Stimulated activated CD4-positive, alpha-beta T cell treated with anti-CD3 and anti-CD28 coated beads, Interleukin-12 subunit alpha, Interleukin-12 subunit beta, amount 100 ng/mL, for 24 hours (primary cell): ENCODE measurements around the gene CHPF.

Experiments used
- DNase-seq, 2 experiments: peaks; one replicate each; pipeline ENCODE4 v3.0.0-alpha.2; 2020; ENCODE audit warnings: low read depth in 2 of 2

Gene CHPF

GRCh38 chr2:219496825-219497494 lies 46.6 kb downstream of the CHPF start:
- DNase-seq, result no peak

DNA sequence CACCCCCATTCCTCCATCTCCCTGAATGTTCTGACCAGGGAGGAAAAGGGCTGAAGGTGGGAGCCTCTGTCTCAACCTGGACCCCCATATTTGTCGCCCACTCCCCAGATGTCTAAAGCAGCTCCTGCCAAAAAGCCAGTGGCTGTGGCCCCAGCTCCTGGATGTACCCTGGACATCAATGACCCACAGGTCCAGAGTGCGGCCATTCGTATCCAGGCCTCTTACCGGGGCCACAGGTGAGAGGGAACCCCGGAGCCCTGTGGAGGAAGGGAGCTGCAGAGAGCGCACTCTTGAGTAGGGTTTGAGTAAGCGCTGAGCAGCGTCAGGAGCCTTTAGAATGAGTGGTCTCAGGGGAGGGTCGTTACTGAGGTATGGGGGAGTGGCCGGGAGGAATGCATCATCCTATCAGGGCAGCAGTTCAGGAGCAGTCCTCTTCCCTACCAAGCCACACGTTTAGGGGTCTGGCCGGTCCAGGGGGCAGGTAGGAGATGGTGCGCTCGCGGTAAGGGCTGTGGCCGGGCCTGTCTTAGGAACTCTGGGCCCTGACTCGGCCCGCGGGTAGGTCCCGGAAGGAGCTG lies 47.3 kb downstream of the CHPF start:
- no peak for DNase-seq

DNA sequence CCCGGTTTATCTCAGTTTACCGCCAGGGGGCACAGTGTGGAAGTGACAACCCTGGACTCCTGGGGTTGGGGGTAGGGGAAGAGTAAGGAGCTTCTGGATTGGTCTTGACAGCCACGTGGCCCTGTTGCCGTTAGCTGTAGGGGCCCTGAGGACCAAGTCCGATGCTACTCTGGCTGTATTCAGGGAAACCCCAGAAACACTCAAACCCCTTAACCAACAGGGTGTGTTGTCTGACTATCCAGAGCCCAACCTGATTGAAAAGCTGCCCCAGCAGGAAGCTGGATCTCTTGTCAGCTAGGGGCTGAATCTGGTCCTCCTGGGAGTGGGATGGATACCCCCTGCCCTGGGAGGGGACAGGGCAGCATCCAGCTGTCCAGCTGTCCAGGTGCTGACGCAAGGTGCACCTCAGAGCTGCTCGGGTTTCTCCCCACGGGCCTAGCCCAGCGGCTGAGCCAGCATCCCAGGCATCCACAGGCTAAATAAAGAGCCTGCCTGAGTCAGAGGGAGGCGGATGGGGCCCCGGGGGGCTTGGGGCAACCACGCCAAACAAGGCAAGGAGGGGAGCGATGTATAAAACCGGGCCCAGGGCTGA lies 48.0 kb downstream of the CHPF start:
- peak; percentile 19 to 54 for DNase-seq

- DNase-seq, result no peak
Measured at GRCh38 chr2:219494952-219495530, 48.6 kb downstream of the CHPF start.

DNA sequence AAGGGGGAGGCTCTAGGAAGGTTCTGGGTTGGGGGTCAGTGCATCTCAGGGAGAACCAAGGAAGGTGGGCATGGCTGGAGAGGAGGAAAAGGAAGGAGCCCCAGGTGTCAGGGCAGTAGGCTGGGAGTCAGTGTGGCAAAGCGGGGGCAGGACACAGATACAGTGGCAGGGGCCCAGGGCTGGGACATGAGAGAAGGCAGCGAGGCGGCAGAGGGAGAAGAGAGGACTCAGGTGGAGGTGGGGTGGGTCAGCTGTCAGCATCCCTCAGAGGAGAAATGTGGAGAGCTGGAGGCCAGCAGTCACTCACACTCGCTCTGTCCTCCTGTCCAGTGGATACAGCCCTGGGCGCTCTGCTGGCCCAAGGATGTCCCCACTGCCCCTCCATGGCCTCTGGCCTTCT lies 50.5 kb downstream of the CHPF start:
- no peak for DNase-seq

- no peak for DNase-seq
Measured at GRCh38 chr2:219492575-219492974, 51.0 kb downstream of the CHPF start.

- DNase-seq, result no peak
Measured at GRCh38 chr2:219491278-219491963, 52.2 kb downstream of the CHPF start.

- no peak for DNase-seq
Measured at GRCh38 chr2:219490600-219491130, 52.9 kb downstream of the CHPF start.

GRCh38 chr2:219490186-219490585 lies 53.4 kb downstream of the CHPF start:
- DNase-seq, result no peak

DNA sequence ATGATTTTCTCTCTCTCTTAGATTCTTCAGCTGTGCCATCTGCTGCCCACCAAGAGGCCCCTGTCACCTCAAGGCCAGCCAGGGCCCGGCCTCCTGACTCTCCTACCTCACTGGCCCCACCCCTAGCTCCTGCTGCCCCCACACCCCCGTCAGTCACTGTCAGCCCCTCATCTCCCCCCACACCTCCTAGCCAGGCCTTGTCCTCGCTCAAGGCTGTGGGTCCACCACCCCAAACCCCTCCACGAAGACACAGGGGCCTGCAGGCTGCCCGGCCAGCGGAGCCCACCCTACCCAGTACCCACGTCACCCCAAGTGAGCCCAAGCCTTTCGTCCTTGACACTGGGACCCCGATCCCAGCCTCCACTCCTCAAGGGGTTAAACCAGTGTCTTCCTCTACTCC lies 54.3 kb downstream of the CHPF start:
- DNase-seq, result no peak
